Neural cell (in vitro differentiated cells): ENCODE data around the gene RSPO3. TPM values are rescaled to one million over a fixed set of nuclear protein-coding genes. Genes with fewer than 3 reads are reported as not detected.

ENCODE experiments used
- H2AFZ ChIP-seq: fragments of 200-600, 300-800 bp; sonication (generic), shearing (Covaris generic); 2 replicates; pipeline ENCODE4 v1.6.0; 2014; ENCODE audit warnings: low read depth, mild to moderate bottlenecking, antibody characterized with exemption, low read length, moderate library complexity
- H3F3A ChIP-seq: fragments of 200-600 bp; shearing (Covaris generic); 2 replicates; pipeline ENCODE4 v1.6.1; 2016; ENCODE audit warnings: mild to moderate bottlenecking, moderate library complexity, mixed read lengths, antibody characterized with exemption, low read length; ENCODE audit not compliant: insufficient read depth, poor library complexity, severe bottlenecking
- H3K27ac ChIP-seq: fragments of 200-600, 300-800 bp; sonication (generic), shearing (Covaris generic); 2 replicates; pipeline ENCODE4 v1.5.1; 2014; ENCODE audit warnings: mild to moderate bottlenecking, low read length, moderate library complexity
- H3K27me3 ChIP-seq: fragments of 300-800, 200-600 bp; sonication (generic), shearing (Covaris generic); 2 replicates; pipeline ENCODE4 v1.6.0; 2014; ENCODE audit warnings: mild to moderate bottlenecking, low read depth, low read length, moderate library complexity; ENCODE audit not compliant: insufficient read depth
- H3K36me3 ChIP-seq: fragments of 300-800, 200-600 bp; sonication (generic), shearing (Covaris generic); 2 replicates; pipeline ENCODE4 v1.5.1; 2014; ENCODE audit warnings: mild to moderate bottlenecking, antibody characterized with exemption, low read length, moderate library complexity; ENCODE audit not compliant: insufficient read depth
- H3K4me2 ChIP-seq: fragments of 300-800, 200-600 bp; sonication (generic), shearing (Covaris generic); 2 replicates; pipeline ENCODE4 v1.6.0; 2014; ENCODE audit warnings: mild to moderate bottlenecking, low read length
- H3K4me3 ChIP-seq: fragments of 300-800, 200-600 bp; sonication (generic), shearing (Covaris generic); 2 replicates; pipeline ENCODE4 v1.5.1; 2014; ENCODE audit warnings: mild to moderate bottlenecking, low read length, moderate library complexity
- H3K79me2 ChIP-seq: fragments of 200-600 bp; shearing (Covaris generic); replicated peaks from 2 replicates; pipeline ENCODE4 v1.6.0; 2014; ENCODE audit warnings: mild to moderate bottlenecking, low read length, moderate library complexity; ENCODE audit not compliant: insufficient read depth
- H3K9ac ChIP-seq: fragments of 300-800, 200-600 bp; sonication (generic), shearing (Covaris generic); 2 replicates; pipeline ENCODE4 v1.6.1; 2016; ENCODE audit warnings: mild to moderate bottlenecking, low read length, mixed read lengths
- H3K9me2 ChIP-seq: fragments of 200-600 bp; shearing (Covaris generic); 2 replicates; pipeline ENCODE4 v1.6.1; 2016; ENCODE audit warnings: mild to moderate bottlenecking, low read length, mixed read lengths; ENCODE audit not compliant: insufficient read depth
- H3K9me3 ChIP-seq: fragments of 200-600, 300-800 bp; sonication (generic), shearing (Covaris generic); 2 replicates; pipeline ENCODE4 v1.6.1; 2016; ENCODE audit warnings: mild to moderate bottlenecking, mixed run types, low read length, moderate library complexity, mixed read lengths
- H4K20me1 ChIP-seq: fragments of 200-600 bp; shearing (Covaris generic); 2 replicates; pipeline ENCODE4 v1.6.1; 2016; ENCODE audit warnings: mild to moderate bottlenecking, mixed run types; ENCODE audit not compliant: insufficient read depth
- EP300 ChIP-seq: fragments of 450-650 bp; conservative IDR thresholded peaks from 2 replicates; pipeline ENCODE4 v1.6.1; 2014; ENCODE audit warnings: antibody characterized with exemption, mild to moderate bottlenecking, moderate library complexity; ENCODE audit not compliant: poor library complexity, severe bottlenecking
- EZH2 ChIP-seq: fragments of 200-600, 300-800 bp; shearing (Covaris generic), sonication (generic); IDR thresholded peaks from 2 replicates; pipeline ENCODE4 v1.6.1; 2014; ENCODE audit warnings: antibody characterized with exemption, low read length, borderline replicate concordance, mild to moderate bottlenecking; ENCODE audit not compliant: insufficient read depth, poor library complexity, severe bottlenecking
- MXI1 ChIP-seq: fragments of 450-650 bp; conservative IDR thresholded peaks from 2 replicates; pipeline ENCODE4 v1.6.1; 2014; ENCODE audit warnings: antibody characterized with exemption, mild to moderate bottlenecking; ENCODE audit not compliant: poor library complexity, severe bottlenecking
- POLR2AphosphoS5 ChIP-seq: IDR thresholded peaks from 2 replicates; pipeline ENCODE4 v1.6.1; 2012
- RAD21 ChIP-seq: fragments of 450-650 bp; conservative IDR thresholded peaks from 2 replicates; pipeline ENCODE4 v1.6.1; 2014; ENCODE audit warnings: antibody characterized with exemption, mild to moderate bottlenecking, moderate library complexity
- SMC3 ChIP-seq: fragments of 450-650 bp; conservative IDR thresholded peaks from 2 replicates; pipeline ENCODE4 v1.6.1; 2014; ENCODE audit warnings: antibody characterized with exemption, mild to moderate bottlenecking, moderate library complexity; ENCODE audit not compliant: poor library complexity
- TAF1 ChIP-seq: IDR thresholded peaks from 2 replicates; pipeline ENCODE4 v1.6.1; 2012; ENCODE audit warnings: low read depth
- polyA plus RNA-seq: library from polyadenylated mRNA; depleted of rRNA; stranded (reverse); fragments of >200 nt; gene quantifications from 2 replicates; pipeline ENCODE4 v1.2.3, GENCODE V29; 2014
- TF ChIP-seq, protein P1 (sequence below): IDR thresholded peaks from 2 replicates; pipeline ENCODE4 v1.6.1; 2012; ENCODE audit warnings: borderline replicate concordance
- TF ChIP-seq, protein P2 (sequence below): fragments of 450-650 bp; IDR thresholded peaks from 2 replicates; pipeline ENCODE4 v1.5.1; 2014; ENCODE audit warnings: antibody characterized with exemption, mild to moderate bottlenecking, moderate library complexity; ENCODE audit not compliant: poor library complexity, severe bottlenecking

The RSPO3 gene
- polyA plus RNA-seq, 1 donor from 2014 or later, result 0.48 TPM

DNA sequence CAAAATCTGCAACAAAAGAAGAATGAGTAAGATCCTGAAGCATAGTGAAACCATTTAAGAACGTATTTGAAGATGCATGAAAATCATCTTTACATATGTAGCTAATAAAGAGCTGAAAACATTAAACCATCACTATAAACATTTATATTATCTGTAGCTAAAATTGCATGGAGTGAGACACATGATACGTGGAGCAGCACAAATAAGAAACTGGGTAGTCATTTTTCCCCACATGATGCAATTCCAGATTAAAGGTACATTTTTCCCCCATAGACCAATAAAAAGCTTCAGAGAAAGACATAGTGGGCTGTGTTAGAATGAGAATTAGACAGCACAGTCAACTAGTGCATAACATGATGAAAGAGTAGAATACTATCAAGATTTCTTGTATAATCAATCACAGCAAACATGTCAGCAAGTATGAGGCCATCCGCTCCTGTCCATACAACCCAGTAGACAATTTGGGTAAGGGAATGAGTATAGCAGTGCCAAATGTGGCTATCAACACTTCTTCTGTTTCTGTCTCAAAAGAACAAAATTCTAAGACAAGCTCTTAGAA, 67.0 kb downstream of the RSPO3 start:
- Histone ChIP-seq H3K79me2 (no peaks in the 10 kb centered on the region), H3K9ac (no peak overlapping the region), H3K9me2 (no peaks in the 10 kb centered on the region), H3K4me2 (no peak overlapping the region), H3K4me3 (no peak overlapping the region), H3K36me3 (no peaks in the 10 kb centered on the region), H3K27me3 (no peaks in the 10 kb centered on the region), H3K9me3 (no peaks in the 10 kb centered on the region), H3K27ac (no peak overlapping the region), H4K20me1 (no peaks in the 10 kb centered on the region), H3F3A (no peaks in the 10 kb centered on the region), H2AFZ (no peak overlapping the region)
- TF ChIP-seq, protein P1, sequence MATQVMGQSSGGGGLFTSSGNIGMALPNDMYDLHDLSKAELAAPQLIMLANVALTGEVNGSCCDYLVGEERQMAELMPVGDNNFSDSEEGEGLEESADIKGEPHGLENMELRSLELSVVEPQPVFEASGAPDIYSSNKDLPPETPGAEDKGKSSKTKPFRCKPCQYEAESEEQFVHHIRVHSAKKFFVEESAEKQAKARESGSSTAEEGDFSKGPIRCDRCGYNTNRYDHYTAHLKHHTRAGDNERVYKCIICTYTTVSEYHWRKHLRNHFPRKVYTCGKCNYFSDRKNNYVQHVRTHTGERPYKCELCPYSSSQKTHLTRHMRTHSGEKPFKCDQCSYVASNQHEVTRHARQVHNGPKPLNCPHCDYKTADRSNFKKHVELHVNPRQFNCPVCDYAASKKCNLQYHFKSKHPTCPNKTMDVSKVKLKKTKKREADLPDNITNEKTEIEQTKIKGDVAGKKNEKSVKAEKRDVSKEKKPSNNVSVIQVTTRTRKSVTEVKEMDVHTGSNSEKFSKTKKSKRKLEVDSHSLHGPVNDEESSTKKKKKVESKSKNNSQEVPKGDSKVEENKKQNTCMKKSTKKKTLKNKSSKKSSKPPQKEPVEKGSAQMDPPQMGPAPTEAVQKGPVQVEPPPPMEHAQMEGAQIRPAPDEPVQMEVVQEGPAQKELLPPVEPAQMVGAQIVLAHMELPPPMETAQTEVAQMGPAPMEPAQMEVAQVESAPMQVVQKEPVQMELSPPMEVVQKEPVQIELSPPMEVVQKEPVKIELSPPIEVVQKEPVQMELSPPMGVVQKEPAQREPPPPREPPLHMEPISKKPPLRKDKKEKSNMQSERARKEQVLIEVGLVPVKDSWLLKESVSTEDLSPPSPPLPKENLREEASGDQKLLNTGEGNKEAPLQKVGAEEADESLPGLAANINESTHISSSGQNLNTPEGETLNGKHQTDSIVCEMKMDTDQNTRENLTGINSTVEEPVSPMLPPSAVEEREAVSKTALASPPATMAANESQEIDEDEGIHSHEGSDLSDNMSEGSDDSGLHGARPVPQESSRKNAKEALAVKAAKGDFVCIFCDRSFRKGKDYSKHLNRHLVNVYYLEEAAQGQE, result no peak
- no peak for TF ChIP-seq EZH2

DNA sequence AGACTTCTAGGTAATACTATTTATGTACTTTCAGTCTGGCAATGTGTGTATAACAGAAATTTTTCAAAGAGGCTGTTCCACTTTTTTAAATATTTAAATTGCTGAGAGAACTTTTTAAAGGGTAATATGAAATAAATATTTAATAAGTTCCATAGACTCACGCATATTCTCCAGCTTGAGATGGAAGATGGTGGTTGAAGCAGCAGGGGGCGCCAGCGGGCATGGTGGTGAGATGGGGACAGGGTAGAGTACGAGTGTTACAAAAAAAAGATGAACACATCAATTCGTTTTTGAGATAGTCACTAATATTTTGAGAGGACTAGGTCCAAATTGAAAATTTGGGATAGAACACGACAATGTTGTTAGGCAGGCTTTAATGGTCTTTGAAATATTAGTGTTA, 68.4 kb downstream of the RSPO3 start:
- no peaks in the 10 kb centered on the region for H3K79me2 ChIP-seq
- no peak overlapping the region for H3K27ac ChIP-seq
- H3K4me3 ChIP-seq, result no peak overlapping the region
- no peaks in the 10 kb centered on the region for H3K27me3 ChIP-seq
- TF ChIP-seq EP300 (no peak), TAF1 (no peak), SMC3 (no peak), POLR2AphosphoS5 (no peak), RAD21 (no peak), MXI1 (no peak), EZH2 (no peak)
- TF ChIP-seq, protein P1, result no peak
- TF ChIP-seq, protein P2, sequence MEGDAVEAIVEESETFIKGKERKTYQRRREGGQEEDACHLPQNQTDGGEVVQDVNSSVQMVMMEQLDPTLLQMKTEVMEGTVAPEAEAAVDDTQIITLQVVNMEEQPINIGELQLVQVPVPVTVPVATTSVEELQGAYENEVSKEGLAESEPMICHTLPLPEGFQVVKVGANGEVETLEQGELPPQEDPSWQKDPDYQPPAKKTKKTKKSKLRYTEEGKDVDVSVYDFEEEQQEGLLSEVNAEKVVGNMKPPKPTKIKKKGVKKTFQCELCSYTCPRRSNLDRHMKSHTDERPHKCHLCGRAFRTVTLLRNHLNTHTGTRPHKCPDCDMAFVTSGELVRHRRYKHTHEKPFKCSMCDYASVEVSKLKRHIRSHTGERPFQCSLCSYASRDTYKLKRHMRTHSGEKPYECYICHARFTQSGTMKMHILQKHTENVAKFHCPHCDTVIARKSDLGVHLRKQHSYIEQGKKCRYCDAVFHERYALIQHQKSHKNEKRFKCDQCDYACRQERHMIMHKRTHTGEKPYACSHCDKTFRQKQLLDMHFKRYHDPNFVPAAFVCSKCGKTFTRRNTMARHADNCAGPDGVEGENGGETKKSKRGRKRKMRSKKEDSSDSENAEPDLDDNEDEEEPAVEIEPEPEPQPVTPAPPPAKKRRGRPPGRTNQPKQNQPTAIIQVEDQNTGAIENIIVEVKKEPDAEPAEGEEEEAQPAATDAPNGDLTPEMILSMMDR, result no peak
- H3K9me2 ChIP-seq, result no peaks in the 10 kb centered on the region
- no peak overlapping the region for H3K4me2 ChIP-seq
- H4K20me1 ChIP-seq, result no peaks in the 10 kb centered on the region
- H3F3A ChIP-seq, result no peaks in the 10 kb centered on the region
- no peak overlapping the region for H2AFZ ChIP-seq
- no peaks in the 10 kb centered on the region for H3K9me3 ChIP-seq
- no peak overlapping the region for H3K9ac ChIP-seq
- H3K36me3 ChIP-seq, result no peaks in the 10 kb centered on the region
